GM12801 (cell line): ENCODE data around the gene TRPM3.

Experiments used
- TF ChIP-seq, protein P1 (sequence below): IDR thresholded peaks from one replicate; pipeline ENCODE4 v1.5.1; 2011; ENCODE audit warnings: control low read depth; ENCODE audit not compliant: insufficient read length; ENCODE audit errors: extremely low read depth

The TRPM3 gene

DNA sequence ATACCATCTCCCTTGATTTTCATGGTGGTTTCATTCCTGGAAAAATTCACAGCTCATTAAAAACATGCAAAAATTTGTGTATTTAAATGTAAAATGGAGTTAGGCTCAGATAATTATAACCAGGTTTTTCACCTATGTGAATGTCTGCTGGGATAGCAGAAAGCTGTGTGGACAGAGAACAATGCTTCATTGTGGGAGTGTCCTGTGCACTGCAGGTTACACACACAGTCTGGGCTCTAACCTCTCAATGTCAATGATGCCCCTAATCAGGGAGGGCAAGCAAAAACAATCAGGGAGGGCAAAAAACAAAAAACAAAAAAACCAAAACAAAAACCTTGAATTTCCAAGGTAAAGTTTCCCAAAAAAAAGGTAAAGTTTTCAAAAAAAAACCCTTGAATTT lies 548.1 kb downstream of the TRPM3 start:
- TF ChIP-seq, protein P1, sequence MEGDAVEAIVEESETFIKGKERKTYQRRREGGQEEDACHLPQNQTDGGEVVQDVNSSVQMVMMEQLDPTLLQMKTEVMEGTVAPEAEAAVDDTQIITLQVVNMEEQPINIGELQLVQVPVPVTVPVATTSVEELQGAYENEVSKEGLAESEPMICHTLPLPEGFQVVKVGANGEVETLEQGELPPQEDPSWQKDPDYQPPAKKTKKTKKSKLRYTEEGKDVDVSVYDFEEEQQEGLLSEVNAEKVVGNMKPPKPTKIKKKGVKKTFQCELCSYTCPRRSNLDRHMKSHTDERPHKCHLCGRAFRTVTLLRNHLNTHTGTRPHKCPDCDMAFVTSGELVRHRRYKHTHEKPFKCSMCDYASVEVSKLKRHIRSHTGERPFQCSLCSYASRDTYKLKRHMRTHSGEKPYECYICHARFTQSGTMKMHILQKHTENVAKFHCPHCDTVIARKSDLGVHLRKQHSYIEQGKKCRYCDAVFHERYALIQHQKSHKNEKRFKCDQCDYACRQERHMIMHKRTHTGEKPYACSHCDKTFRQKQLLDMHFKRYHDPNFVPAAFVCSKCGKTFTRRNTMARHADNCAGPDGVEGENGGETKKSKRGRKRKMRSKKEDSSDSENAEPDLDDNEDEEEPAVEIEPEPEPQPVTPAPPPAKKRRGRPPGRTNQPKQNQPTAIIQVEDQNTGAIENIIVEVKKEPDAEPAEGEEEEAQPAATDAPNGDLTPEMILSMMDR: no peak

DNA sequence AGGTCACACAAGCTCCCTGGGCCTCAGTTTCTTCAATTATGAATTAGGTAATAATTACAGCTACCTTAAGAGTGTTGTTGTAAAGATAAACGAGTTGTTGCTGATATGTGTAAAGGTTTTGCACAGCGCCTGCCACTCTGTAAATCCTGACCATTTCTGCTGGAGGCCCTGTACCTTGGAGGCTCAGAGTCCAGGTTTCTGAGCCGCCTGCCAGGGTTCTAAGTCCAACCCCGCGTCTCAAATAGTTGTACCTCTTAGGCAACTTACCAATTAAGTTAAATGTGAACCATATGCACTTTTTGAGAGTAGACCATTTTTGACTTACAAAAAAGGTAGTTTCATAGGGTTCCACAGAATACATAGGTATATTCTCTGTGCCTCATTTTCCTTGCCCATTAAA lies 550.2 kb downstream of the TRPM3 start:
- TF ChIP-seq, protein P1: no peak

- TF ChIP-seq, protein P1: no peak
Measured at GRCh38 chr9:70569791-70570190, 551.6 kb downstream of the TRPM3 start.

GRCh38 chr9:70569070-70569772 lies 552.2 kb downstream of the TRPM3 start:
- TF ChIP-seq, protein P1: no peak

DNA sequence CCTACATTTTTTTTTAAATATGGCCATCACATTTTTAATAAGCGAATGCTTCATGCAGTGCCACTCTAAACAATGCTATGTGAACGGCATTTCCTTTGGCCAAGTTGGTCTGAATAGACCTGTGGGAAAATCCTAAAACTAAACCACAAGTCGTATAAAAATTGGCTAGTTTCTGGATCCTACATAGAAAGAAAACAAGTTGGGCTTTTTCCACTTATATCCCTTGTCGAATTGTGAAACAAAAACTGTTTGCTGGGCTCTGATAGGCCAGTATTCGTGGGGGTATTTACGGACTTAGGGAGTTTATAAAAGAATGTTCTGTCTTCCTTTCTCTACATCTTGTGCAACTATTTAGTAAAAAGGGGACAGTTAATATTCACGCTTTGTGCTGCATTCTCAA lies 553.9 kb downstream of the TRPM3 start:
- TF ChIP-seq, protein P1: no peak

GRCh38 chr9:70566751-70567150 lies 554.7 kb downstream of the TRPM3 start:
- TF ChIP-seq, protein P1: no peak

GRCh38 chr9:70566066-70566465 lies 555.4 kb downstream of the TRPM3 start:
- TF ChIP-seq, protein P1: no peak
